HG02840 (cell line): ENCODE results near the gene CDY2B.
"Not testable (repeated sequence)": the region's sequence is repeated elsewhere in the genome, so short reads cannot be mapped to it uniquely, and the experiment has no call there.

ENCODE experiments used
- ATAC-seq: cut with Tn5 transposase; IDR thresholded peaks from one replicate; pipeline ENCODE4 v1.9.1; 2021; ENCODE audit warnings: mild to moderate bottlenecking, moderate library complexity, moderate number of reproducible peaks; ENCODE audit not compliant: unreplicated experiment, low FRiP score

CDY2B gene, protein sequence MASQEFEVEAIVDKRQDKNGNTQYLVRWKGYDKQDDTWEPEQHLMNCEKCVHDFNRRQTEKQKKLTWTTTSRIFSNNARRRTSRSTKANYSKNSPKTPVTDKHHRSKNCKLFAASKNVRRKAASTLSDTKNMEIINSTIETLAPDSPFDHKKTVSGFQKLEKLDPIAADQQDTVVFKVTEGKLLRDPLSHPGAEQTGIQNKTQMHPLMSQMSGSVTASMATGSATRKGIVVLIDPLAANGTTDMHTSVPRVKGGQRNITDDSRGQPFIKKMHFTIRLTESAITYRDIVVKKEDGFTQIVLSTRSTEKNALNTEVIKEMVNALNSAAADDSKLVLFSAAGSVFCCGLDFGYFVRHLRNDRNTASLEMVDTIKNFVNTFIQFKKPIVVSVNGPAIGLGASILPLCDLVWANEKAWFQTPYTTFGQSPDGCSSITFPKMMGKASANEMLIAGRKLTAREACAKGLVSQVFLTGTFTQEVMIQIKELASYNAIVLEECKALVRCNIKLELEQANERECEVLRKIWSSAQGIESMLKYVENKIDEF

GRCh38 chrY:17880120-17880519, at the start of gene CDY2B:
TSS of gene CDY2B (minus strand) at chrY:17880220. CDS start at chrY:17879892, 328 bp downstream.
- ATAC-seq, result not testable (repeated sequence)

DNA sequence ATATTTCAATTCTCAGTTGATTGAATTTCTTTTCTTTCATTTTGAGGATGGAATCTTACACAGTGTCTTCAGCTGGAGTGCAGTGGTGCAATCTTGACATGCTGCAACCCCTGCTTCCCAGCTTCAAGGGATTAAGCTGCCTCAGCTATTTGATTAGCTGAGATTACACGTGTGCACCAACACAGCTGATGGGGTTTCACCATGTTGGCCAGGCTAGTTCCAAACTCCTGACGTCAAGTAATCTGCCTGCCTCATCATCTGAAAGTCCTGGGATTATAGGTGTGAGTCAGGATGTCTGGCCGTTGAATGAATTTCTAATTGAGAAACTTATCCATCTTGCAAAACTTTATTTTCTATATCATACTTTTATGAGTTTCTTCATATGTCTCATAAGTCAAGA, 28.0 kb upstream of the CDY2B start:
- not testable (repeated sequence) for ATAC-seq

- ATAC-seq, result not testable (repeated sequence)
Measured at GRCh38 chrY:17907351-17907750, 27.3 kb upstream of the CDY2B start.

DNA sequence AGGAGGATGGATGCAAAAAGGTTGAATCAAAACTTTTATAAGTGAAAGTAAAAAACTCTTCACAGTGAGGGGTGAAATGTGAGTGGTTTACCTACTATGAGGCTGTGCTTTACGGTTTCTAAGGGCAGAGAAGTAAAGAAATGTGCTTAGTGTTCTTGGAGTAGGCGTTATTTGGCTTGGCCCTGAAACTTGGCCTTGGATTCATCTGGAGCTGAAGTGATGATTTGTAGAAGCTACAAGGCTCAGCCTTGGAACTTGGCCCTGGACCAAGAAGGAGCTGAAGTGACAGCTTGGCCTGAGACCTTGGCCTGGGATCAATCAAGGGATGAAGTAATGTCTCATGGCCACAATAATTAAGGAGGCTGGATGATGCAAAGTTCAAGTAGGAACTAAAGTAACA, 1.7 kb upstream of the CDY2B start:
- not testable (repeated sequence) for ATAC-seq

GRCh38 chrY:17876767-17877166, 3.3 kb downstream of the CDY2B start:
- not testable (repeated sequence) for ATAC-seq

DNA sequence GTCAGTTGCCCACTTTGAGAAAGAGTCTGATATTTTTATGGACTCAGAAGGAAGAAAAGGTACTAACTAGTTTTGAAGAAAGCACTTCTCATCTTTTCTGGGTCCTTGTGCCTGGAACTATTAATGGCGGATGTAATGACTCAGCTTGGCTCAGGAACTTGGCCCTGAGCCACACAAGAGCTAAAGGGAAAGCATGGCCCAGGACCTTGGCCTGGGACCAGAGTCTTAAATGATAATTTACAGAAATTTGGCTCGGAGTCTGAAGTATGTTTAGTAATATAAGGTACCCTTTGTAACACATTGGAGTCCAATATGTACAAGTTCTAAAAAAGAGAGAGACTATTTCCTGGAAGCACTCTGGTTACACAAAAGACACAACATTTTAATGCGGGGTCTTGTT, 4.6 kb downstream of the CDY2B start:
- ATAC-seq, result not testable (repeated sequence)

DNA sequence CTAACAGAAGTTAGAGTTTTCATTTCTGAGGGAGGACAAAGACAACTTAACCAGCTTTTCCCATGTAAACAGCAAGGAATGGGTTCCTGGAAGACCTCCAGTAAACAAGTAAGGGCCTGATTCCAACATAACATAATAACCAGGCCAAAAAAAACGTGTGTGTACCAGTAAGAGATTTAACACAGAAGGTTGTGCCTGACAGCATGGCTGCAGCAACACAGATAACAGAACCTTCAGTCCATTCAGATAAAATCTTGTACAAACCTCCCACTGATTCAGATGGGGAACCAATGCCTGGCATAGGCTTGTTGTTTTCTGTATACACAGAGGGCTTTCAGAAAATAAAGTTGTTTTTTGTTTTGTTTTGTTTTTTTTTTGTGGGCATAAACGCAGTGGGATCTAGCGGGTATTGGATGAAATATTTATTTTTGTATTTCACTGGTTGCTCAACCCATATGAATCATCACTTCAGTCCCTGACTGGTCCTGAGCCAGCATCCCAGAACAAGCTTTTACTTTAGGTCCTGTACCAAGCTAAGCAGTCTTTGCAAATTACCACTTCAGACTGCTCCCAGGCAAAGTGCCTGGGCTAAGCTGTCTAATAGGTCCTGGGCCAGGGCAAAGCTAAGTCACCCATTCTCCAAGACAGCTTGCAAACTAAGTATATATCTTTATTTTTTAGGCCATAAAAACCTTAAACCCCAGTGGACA, 8.7 kb downstream of the CDY2B start:
- ATAC-seq, result not testable (repeated sequence)

DNA sequence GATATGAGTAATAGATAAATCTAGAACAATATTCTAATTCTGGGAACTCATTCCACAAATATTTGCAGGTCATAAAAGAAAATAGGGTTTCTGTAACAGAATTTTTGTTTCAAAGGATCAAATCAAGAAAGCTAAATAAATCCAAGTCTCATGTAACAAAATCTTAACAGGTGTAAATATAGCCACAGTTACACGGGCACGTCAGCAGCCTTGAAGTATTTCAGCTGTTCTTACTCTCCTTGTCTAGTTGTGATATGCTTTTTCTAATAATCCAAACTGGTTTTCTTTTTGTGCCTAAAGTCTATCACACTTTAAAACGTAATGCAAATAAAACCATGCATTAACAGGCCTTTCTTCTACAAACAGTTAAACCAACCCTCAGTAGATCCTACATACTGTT, 9.3 kb downstream of the CDY2B start:
- ATAC-seq, result not testable (repeated sequence)

DNA sequence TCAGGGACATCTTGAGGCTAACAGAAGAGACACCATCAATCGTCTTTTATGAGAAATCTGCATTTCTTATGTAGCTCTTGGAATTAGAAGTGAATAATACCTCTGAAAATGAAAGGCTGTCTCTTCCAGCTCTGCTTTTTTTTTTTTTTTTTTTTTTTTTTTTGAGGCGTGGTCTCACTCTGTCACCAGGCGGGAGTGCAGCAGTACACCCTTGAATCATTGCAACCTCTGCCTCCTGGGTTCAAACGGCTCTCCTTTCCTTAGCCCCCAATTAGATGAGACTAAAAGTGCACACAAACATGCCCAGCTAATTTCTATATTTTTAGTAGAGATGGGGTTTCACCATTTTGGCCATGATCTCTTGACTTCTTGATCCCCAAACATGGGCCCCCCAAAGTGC, 12.2 kb downstream of the CDY2B start:
- ATAC-seq, result not testable (repeated sequence)

- ATAC-seq, result not testable (repeated sequence)
Measured at GRCh38 chrY:17860634-17861033, 19.4 kb downstream of the CDY2B start.

- not testable (repeated sequence) for ATAC-seq
Measured at GRCh38 chrY:17856963-17857848, 22.8 kb downstream of the CDY2B start.

- ATAC-seq, result not testable (repeated sequence)
Measured at GRCh38 chrY:17856508-17856907, 23.5 kb downstream of the CDY2B start.

DNA sequence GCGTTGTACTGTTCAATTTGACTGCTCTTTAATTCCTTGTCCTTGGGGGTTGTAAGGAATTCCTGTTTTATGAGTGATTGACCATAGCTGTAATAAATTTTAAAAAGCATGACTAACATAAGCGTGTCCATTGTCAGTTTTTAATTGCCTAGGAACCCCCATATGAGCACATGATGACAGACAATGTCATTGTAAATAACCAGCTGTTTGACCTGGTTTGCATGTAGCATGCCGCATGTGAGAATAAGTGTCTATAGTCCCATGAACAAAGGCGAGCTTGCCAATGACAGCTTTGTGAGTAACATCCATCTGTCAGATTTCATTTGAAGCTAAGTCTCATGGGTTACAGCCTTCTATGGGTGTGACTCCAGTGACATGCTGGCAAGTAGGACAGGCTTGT, 30.9 kb downstream of the CDY2B start:
- not testable (repeated sequence) for ATAC-seq

- not testable (repeated sequence) for ATAC-seq
Measured at GRCh38 chrY:17832149-17832548, 47.9 kb downstream of the CDY2B start.
